ENCODE measurements around the gene TNS1.

DNA sequence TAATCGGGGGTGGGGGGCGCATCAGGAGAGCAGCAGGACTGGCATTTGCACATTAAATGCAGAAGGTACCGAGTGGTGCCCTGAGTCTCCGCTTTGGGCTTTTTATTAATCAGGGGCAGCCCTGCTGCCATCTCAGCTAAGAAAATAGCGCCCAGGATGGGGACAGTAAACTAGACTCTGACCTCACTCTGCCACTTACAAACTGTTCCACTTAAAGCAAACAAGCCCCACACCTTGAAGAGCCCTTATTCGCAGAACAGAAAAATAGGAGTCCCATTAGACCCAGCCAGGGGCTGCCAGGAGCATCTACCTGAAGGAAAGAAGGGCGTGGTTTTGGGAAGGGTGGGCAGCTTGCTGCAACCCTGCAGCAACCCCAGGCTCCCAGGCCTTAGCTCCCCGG, 165.3 kb downstream of the TNS1 start:
- no peak for TF ChIP-seq POLR2A (IDR thresholded peaks at IDR 0.05)
- no peak for TF ChIP-seq CTCF (IDR thresholded peaks at IDR 0.05)

All from lower leg skin (tissue), 3 donors.